Heart left ventricle (tissue), 13 donors: Measurements from ENCODE around the gene FBXO34.

ENCODE experiments used
- CTCF ChIP-seq, 12 donors: fragments of 200-600 bp; sonication (generic) in 4 of 12; IDR thresholded peaks; one replicate each; pipeline versions ENCODE4 v1.5.0 to v1.8.0; 2018 to 2022; ENCODE audit warnings: antibody characterized with exemption in 12 of 12, mild to moderate bottlenecking in 5 of 12
- POLR2A ChIP-seq, 2 donors: fragments of 450-650 bp; IDR thresholded peaks; one replicate each; pipeline ENCODE4 v1.6.1; 2017; ENCODE audit warnings: antibody characterized with exemption in 2 of 2, mild to moderate bottlenecking in 2 of 2, moderate library complexity in 2 of 2
- donor health status: ischemic (EF 13 %, LVEDD 7.1; RV severe dilation, severe dysfunction).
- donor health status: DM: no; HTN: yes; CAD: no.
- donor health status: DM: no; HTN: no; CAD: no.
- donor health status: ischemic (EF 25% LVEDD 6.9; RV normal size, moderate dysfunction).
- donor health status: ischemic (EF 25% LVEDD 5.7; RV mildly dilated, moderate dysfunction).
- donor health status: ischemic (EF 35%, LVEDD 5.7; RV mildly dilated, moderate dysfunction).
- donor health status: nonischemic (EF 11% LVEDD 7.7; RV severe dilation, severe dysfunction).
- donor health status: DM: yes; HTN: yes; CAD: no.
- donor health status: PGD.
- donor health status: ischemic (EF 29% LVEDD 5.4; RV normal size, mild dysfunction).
- donor health status: nonischemic (EF 23%, LVEDD 6.1; RV moderate dilation, normal function).

DNA sequence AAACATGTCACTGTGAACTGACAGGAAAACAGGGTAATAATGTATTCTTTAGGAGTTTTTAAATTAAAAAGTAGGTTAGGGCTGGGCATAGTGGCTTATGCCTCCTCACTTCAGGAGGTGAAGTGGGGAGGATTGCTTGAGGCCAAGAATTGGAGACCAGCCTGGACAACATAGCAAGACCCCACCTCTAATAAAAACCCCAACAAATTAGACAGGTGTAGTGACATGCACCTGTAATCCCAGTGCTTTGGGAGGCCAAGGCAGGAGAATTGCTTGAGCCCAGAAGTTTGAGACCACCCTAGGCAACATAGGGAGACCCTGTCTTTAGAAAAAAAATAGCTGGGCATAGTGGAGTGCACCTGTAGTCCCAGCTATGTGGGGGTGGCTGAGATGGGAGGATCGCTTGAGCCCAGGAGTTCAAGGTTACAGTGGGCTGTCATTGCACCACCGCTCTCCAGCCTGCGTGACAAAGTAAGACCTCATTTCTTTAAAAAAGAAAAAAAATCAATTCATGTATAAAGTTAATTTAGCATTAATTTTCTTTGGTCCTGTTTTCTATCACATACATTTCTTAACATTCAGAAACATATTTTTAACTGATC is 20.4 kb downstream of the FBXO34 start:
- no peak for TF ChIP-seq CTCF (IDR thresholded peaks at IDR 0.05)
- no peak for TF ChIP-seq POLR2A (IDR thresholded peaks at IDR 0.05)
